CD4-positive, alpha-beta T cell treated with Interleukin-21 for 1 hour (primary cell): ENCODE data around the gene CCL13.

ENCODE experiments used
- DNase-seq: peaks from one replicate; pipeline ENCODE4 v3.0.0-alpha.2; 2020

The CCL13 gene

GRCh38 chr17:34386697-34387550 lies 30.6 kb downstream of the CCL13 start:
- DNase-seq = no peak

DNA sequence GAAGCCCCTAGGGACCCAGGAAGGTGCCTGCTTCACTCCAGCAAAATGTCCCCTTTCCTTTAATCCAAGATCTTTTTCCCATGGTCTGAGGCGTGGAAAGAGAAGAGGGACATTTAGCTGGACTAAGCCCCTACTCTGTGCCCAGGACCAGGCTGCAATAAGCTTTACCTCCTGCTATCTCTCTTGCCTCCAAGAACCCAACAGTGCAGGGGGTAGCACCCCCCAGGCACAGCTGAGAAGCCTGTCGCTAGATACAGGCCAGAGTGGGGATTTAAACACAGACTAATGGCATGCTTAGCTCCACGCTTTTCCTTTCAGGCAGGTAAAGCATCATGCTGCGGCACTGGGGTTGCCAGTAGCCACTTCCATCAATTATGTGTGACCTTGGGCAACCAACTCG lies 31.3 kb downstream of the CCL13 start:
- no peak for DNase-seq

DNA sequence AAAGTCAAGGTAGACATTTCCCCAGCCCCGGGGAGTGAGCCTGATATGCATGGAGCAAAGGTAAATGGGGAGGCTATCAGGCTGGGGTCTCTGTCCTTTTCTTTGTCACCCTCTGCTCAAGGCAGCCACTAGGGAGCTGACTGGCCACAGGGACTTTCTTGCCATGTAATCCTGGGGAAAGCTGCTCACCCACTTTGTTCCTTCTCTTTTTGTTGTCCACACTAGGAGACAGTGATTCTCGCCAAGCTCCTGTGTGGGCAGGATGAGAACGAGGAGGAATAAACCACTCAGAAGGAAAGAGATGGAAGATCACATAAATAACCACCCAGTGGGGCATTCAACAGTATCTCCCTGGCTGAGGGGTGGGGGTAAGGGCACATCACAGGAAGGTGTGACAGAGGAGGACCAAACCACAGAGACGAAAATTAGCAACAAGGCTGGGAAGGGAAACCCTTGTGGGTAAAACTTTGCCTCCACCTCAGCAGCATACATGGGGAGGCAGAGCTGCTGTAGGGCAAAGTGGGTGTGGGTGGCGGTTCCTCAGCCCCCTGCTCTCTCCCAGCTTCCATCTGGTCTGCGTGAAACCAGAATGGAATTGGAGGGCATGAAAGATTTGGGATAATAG lies 33.0 kb downstream of the CCL13 start:
- no peak for DNase-seq

DNA sequence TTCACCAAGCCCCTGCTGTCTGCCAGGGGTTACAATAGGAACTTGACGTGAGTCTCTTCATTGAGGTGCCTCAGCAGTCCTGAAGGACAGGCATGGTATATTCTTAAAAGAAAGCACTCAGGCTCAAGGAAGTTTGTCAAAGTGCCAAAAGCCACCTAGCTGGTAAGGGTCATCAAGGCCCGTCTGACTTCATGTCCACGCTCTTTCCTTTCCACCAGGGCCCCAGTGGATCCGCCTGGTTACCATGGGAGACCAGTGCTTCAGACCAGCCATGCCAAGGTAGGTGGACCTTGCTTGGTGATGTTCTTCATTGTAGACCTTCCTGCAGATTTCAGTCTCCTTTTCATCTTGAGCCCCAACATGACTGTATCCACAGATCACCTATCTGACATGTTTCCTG lies 34.4 kb downstream of the CCL13 start:
- no peak for DNase-seq

GRCh38 chr17:34391241-34391640 lies 35.0 kb downstream of the CCL13 start:
- DNase-seq = no peak

DNA sequence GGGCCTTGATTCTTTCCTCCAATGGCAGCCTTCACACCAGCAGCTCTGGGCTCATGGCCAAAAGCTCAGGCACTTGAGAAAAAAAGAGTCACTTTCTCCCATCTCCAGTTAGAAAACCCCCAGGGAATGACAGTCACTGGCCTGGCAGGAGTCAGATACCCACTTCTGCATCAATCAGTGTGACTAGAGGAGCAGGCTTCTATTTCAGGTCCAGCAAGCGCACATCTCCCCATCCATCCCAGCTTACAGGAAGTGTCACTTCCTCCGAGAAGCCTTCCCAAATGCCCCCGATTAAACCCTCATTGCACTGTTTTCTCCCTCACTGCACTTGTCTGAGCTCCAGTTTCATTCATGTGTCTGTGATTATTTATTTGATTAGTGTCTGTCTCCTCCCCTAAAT lies 37.1 kb downstream of the CCL13 start:
- no peak for DNase-seq

- DNase-seq = no peak
Measured at GRCh38 chr17:34397265-34397664, 41.0 kb downstream of the CCL13 start.

DNA sequence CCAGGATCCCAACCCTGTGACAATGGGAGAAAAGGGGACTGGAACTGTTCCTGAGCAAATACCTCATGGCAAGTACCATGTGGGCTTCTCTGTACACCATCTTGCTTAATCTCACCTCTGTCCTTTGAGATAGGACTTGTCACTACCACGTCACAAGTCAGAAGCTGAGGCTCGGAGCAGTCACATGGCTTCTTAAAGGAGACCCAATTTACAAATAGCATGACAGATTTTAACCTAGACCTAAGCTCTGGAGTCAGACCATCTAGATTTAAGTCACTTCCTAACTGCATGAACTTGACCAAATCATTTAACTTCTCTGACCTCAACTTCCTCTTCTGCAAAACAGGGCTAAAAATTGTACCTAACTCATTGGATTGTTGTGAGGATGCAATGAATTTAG lies 42.7 kb downstream of the CCL13 start:
- no peak for DNase-seq

- DNase-seq = no peak
Measured at GRCh38 chr17:34399725-34400124, 43.4 kb downstream of the CCL13 start.

- no peak for DNase-seq
Measured at GRCh38 chr17:34400301-34400931, 44.1 kb downstream of the CCL13 start.

DNA sequence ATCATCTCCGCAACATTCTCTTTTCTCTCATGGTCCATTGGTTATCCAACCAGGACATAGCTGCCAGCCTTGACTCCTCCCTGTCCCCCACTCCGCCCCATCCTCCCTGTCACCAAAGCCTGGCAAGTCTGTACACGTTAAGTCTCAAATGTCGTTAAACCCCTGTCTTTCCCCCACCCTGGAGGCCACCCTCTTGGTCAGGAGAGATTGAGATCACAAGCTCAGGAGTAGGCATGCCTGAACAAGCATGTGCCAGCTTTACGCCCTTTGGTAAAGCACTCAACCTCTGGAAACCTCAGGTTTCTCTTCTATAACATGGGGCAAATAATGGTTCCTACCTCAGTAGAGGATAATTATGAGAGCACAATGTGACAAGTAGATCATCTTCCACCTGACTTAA lies 44.9 kb downstream of the CCL13 start:
- no peak for DNase-seq

DNA sequence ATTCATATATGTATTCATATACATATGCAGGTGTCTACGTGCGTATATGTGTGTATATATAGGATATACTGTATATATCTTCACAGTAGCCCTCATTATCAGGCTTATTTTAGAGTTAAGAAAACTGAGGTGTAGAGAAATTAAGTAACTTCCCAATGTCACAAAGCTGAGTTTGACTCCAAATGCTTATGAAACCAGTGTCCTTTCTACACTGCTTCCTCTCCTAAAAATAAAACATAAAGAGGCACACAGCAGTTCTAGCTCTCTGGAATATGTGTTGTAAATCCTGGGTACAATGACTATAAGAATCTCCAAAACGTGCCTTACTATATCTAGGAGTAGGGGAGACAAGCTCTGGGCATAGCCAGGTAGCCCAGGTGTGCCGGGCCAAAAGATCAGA lies 46.7 kb downstream of the CCL13 start:
- DNase-seq = no peak

GRCh38 chr17:34406226-34406625 lies 49.9 kb downstream of the CCL13 start:
- no peak for DNase-seq
